Lower leg skin (tissue), 4 donors: Measurements from ENCODE around the gene GABRG3. TPM values are rescaled to one million over a fixed set of nuclear protein-coding genes. Genes with fewer than 3 reads are reported as not detected.
"Not testable (repeated sequence)": the region's sequence is repeated elsewhere in the genome, so short reads cannot be mapped to it uniquely, and the experiment has no call there.

Experiments
- DNase-seq, 2 donors: peaks; one replicate each; pipeline ENCODE4 v3.0.0-alpha.2; 2019; ENCODE audit warnings: low spot score in 2 of 2
- H3K4me3 ChIP-seq: fragments of 200-600 bp; sonication (generic); 2 replicates; pipeline ENCODE4 v1.5.1; 2017; ENCODE audit warnings: mild to moderate bottlenecking, low read depth; ENCODE audit not compliant: poor library complexity, severe bottlenecking
- POLR2A ChIP-seq, 2 donors: fragments of 450-650 bp; IDR thresholded peaks; one replicate each; pipeline ENCODE4 v1.6.1; 2016 to 2017; ENCODE audit warnings: antibody characterized with exemption in 2 of 2, mild to moderate bottlenecking in 1 of 2, moderate library complexity in 1 of 2
- WGBS, 2 donors: methylation state at CpG; one replicate each; pipeline ENCODE4 v1.1.5; 2018; 5-methylcytosine and 5-hydroxymethylcytosine counted together
- intact Hi-C: fragments of 100-400 bp; cut with DNase I; formaldehyde crosslinking; loops from one replicate; pipeline ENCODE4 v1.15.0; 2023; ENCODE audit warnings: low total_unique reads
- total RNA-seq, 4 donors: library from RNA; depleted of rRNA; stranded (reverse); fragments of >200 nt; gene quantifications; one replicate each; pipeline ENCODE4 v1.1.0, GENCODE V29; 2016
- TF ChIP-seq, protein P1 (sequence below), 3 donors: fragments of 450-650 bp; IDR thresholded peaks; one replicate each; pipeline ENCODE4 v1.5.1; 2016; ENCODE audit warnings: antibody characterized with exemption in 3 of 3, mild to moderate bottlenecking in 3 of 3, moderate library complexity in 2 of 3

Gene GABRG3
- total RNA-seq, 4 donors from 2014 or later: 0.12 to 0.49 (median 0.25) TPM

- intact Hi-C loops: no loop called here
- 27 to 29% methylated on average over 2 of the region's 2 CpGs for WGBS, 2 donors
- no peak for DNase-seq
- TF ChIP-seq, protein P1, sequence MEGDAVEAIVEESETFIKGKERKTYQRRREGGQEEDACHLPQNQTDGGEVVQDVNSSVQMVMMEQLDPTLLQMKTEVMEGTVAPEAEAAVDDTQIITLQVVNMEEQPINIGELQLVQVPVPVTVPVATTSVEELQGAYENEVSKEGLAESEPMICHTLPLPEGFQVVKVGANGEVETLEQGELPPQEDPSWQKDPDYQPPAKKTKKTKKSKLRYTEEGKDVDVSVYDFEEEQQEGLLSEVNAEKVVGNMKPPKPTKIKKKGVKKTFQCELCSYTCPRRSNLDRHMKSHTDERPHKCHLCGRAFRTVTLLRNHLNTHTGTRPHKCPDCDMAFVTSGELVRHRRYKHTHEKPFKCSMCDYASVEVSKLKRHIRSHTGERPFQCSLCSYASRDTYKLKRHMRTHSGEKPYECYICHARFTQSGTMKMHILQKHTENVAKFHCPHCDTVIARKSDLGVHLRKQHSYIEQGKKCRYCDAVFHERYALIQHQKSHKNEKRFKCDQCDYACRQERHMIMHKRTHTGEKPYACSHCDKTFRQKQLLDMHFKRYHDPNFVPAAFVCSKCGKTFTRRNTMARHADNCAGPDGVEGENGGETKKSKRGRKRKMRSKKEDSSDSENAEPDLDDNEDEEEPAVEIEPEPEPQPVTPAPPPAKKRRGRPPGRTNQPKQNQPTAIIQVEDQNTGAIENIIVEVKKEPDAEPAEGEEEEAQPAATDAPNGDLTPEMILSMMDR (IDR thresholded peaks at IDR 0.05): no peak
- no peak for TF ChIP-seq POLR2A (IDR thresholded peaks at IDR 0.05)
- no peak overlapping the region for H3K4me3 ChIP-seq
Observed at GRCh38 chr15:27353856-27354255, 382.9 kb downstream of the GABRG3 start.

- TF ChIP-seq POLR2A (IDR thresholded peaks at IDR 0.05): no peak
- TF ChIP-seq, protein P1 (IDR thresholded peaks at IDR 0.05): no peak
- intact Hi-C loops: no loop called here
- WGBS, 2 donors: 22 to 30% methylated on average over 19 of the region's 19 CpGs
- peak in 1 of 2 donors; percentile 83 for DNase-seq
- no peak overlapping the region for H3K4me3 ChIP-seq
Observed at GRCh38 chr15:27358751-27359434, 387.9 kb downstream of the GABRG3 start.

DNA sequence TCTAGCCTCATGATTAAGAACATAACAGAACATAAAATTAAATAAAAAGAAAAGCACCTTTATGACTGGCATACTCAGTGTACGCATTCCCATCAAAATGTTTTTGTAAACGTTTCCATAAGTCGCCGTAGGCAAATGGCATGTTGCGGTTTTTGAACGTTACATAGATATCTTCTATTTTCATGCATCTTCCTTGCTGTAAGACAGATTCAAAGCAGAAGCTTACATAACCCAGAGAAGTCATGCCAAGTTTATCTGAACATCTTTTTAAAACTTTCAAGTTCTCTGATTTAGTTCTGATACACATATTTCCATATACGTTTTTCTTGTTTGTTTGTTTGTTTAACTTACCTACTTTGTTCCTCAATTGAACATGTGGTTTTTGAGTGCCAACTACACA, 388.6 kb downstream of the GABRG3 start:
- TF ChIP-seq POLR2A (IDR thresholded peaks at IDR 0.05): no peak
- TF ChIP-seq, protein P1 (IDR thresholded peaks at IDR 0.05): no peak
- 56 to 68% methylated on average over 7 of the region's 7 CpGs for WGBS, 2 donors
- no peak for DNase-seq
- intact Hi-C loops: no loop called here
- H3K4me3 ChIP-seq: no peak overlapping the region

DNA sequence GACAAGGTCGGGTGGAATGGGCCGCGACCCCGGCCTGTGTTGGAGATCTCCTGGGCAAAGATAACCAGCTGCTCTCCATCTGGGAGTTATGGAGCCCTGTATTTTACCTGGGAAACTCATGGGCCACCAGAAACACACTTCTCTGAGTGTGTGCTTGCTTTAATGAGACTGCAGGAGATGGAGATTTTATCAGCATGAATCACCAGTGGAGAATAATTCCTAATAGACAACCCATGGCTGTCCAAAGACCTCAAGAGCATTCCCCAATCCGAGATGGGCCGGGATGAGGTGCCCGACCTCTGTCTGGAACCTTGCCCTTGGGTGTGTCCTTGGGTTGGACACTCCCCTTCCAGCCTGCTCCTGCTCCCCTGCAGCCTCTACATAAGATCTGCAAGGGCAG, 389.3 kb downstream of the GABRG3 start:
- TF ChIP-seq, protein P1 (IDR thresholded peaks at IDR 0.05): no peak
- TF ChIP-seq POLR2A (IDR thresholded peaks at IDR 0.05): no peak
- H3K4me3 ChIP-seq: no peak overlapping the region
- DNase-seq: no peak
- intact Hi-C loops: no loop called here
- whole genome bisulfite sequencing, 2 donors: 85% methylated on average over 7 of the region's 7 CpGs

DNA sequence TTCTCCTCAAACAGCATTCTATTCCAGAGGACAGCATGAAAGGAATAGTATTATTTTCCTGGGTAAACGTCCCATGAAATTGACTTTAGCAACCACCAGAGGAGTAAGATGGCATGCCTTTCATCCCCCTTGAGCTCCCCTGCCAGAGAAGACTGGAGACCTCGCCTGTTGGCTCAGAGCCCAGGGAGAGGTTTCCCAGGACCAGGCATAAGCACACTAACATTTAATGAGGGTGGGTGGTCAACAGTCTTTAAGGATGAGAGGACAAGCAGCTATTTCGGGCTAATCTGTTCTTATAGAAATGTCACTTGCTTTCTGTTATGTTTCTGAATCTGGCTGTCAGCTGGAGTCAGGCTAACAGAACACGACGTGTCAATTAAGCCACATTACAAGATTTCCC, 390.5 kb downstream of the GABRG3 start:
- H3K4me3 ChIP-seq: no peak overlapping the region
- intact Hi-C loops: no loop called here
- TF ChIP-seq, protein P1 (IDR thresholded peaks at IDR 0.05): no peak
- TF ChIP-seq POLR2A (IDR thresholded peaks at IDR 0.05): no peak
- WGBS, 2 donors: 50 to 51% methylated on average over 5 of the region's 5 CpGs
- DNase-seq: peak in 1 of 2 donors; percentile 65

- TF ChIP-seq, protein P1 (IDR thresholded peaks at IDR 0.05): no peak
- TF ChIP-seq POLR2A (IDR thresholded peaks at IDR 0.05): no peak
- DNase-seq: no peak
- WGBS, 2 donors: 71 to 76% methylated on average over 2 of the region's 2 CpGs
- intact Hi-C loops: no loop called here
- H3K4me3 ChIP-seq: no peak overlapping the region
Observed at GRCh38 chr15:27365456-27365855, 394.5 kb downstream of the GABRG3 start.

GRCh38 chr15:27377391-27377790, 406.4 kb downstream of the GABRG3 start:
- WGBS, 2 donors: 69 to 83% methylated on average over 2 of the region's 2 CpGs
- intact Hi-C loops, H3K4me3 ChIP-seq, DNase-seq: not testable (repeated sequence)
